SK-N-SH (cell line): ENCODE results near the gene PTPN20. TPM values are rescaled to one million over a fixed set of nuclear protein-coding genes. Genes with fewer than 3 reads are reported as not detected.

Experiments
- CTCF ChIA-PET: fragments of 300-600, 350-600 bp; formaldehyde crosslinking; extraction: SDS; loops from one replicate; lab custom pipeline; 2021; lab: Yijun Ruan, JAX
- POLR2A ChIA-PET: fragments of 350-600 bp; sonication (Branson Sonifier 250); formaldehyde crosslinking; extraction: SDS; loops from one replicate; lab custom pipeline; 2020; ENCODE audit warnings: antibody characterized with exemption, inconsistent platforms; lab: Yijun Ruan, JAX
- DNase-seq: peaks from one replicate; pipeline ENCODE4 v3.0.0; 2012
- H2AFZ ChIP-seq: fragments of 200-600 bp; sonication (generic); 2 replicates; pipeline ENCODE4 v1.8.1; 2016; ENCODE audit warnings: antibody characterized with exemption, mild to moderate bottlenecking, low read depth
- H3F3A ChIP-seq: fragments of 200-600 bp; sonication (generic); replicated peaks from 2 replicates; pipeline ENCODE3; 2016; ENCODE audit warnings: antibody characterized with exemption, mild to moderate bottlenecking; ENCODE audit not compliant: insufficient read depth
- H3K27ac ChIP-seq, 2 experiments: fragments of 200-500 bp in 1 of 2; fragments of 200-600 bp in 1 of 2; sonication (Bioruptor generic) in 1 of 2; sonication (generic), shearing (Covaris generic) in 1 of 2; 2 replicates each; pipeline versions ENCODE4 v1.5.1 to v1.6.1; 2014 to 2016; ENCODE audit warnings: low read depth in 2 of 2, inconsistent platforms in 1 of 2, low read length in 1 of 2, mild to moderate bottlenecking in 1 of 2, mixed read lengths in 1 of 2
- H3K27me3 ChIP-seq: fragments of 200-600 bp; sonication (generic), shearing (Covaris generic); 2 replicates; pipeline ENCODE4 v1.6.1; 2016; ENCODE audit warnings: mixed run types; ENCODE audit not compliant: insufficient read depth
- H3K36me3 ChIP-seq, 2 experiments: fragments of 200-500 bp in 1 of 2; fragments of 200-600 bp in 1 of 2; sonication (Bioruptor generic) in 1 of 2; sonication (generic) in 1 of 2; replicated peaks in 1 of 2; 2 replicates each; pipeline versions ENCODE3 to v1.5.1; 2014 to 2016; ENCODE audit warnings: low read length in 1 of 2, mild to moderate bottlenecking in 1 of 2; ENCODE audit not compliant: insufficient read depth in 2 of 2, control insufficient read depth in 1 of 2
- H3K4me1 ChIP-seq, 2 experiments: fragments of 200-500 bp in 1 of 2; fragments of 200-600 bp in 1 of 2; sonication (Bioruptor generic) in 1 of 2; sonication (generic), shearing (Covaris generic) in 1 of 2; 2 replicates each; pipeline versions ENCODE4 v1.5.1 to v1.6.1; 2014 to 2016; ENCODE audit warnings: low read depth in 1 of 2, low read length in 1 of 2, mixed run types in 1 of 2; ENCODE audit not compliant: insufficient read depth in 2 of 2, control insufficient read depth in 1 of 2
- H3K4me2 ChIP-seq: fragments of 200-600 bp; sonication (generic), shearing (Covaris generic); 2 replicates; pipeline ENCODE4 v1.6.1; 2017; ENCODE audit warnings: mixed run types
- H3K4me3 ChIP-seq, 2 experiments: fragments of 200-500 bp in 1 of 2; fragments of 200-600 bp in 1 of 2; sonication (Bioruptor generic) in 1 of 2; sonication (generic), shearing (Covaris generic) in 1 of 2; 2 replicates each; pipeline versions ENCODE4 v1.5.1 to v1.8.1; 2014 to 2016; ENCODE audit warnings: low read depth in 2 of 2, inconsistent platforms in 1 of 2, low read length in 1 of 2, mild to moderate bottlenecking in 1 of 2, mixed read lengths in 1 of 2, moderate library complexity in 1 of 2
- H3K79me2 ChIP-seq: fragments of 200-600 bp; sonication (generic); 2 replicates; pipeline ENCODE4 v1.8.1; 2017; ENCODE audit warnings: mild to moderate bottlenecking; ENCODE audit not compliant: insufficient read depth
- H3K9ac ChIP-seq: fragments of 200-600 bp; sonication (generic); 2 replicates; pipeline ENCODE4 v1.6.1; 2017; ENCODE audit warnings: mixed run types
- H3K9me2 ChIP-seq: fragments of 200-600 bp; sonication (generic); 2 replicates; pipeline ENCODE4 v1.6.1; 2017; ENCODE audit warnings: mixed run types
- H3K9me3 ChIP-seq: fragments of 200-600 bp; sonication (generic); 2 replicates; pipeline ENCODE4 v1.6.1; 2017; ENCODE audit warnings: mixed run types, mild to moderate bottlenecking, moderate library complexity
- H4K20me1 ChIP-seq: fragments of 200-600 bp; sonication (generic); 2 replicates; pipeline ENCODE4 v1.6.1; 2017; ENCODE audit warnings: mild to moderate bottlenecking, mixed run types; ENCODE audit not compliant: insufficient read depth
- CHD2 ChIP-seq: fragments of 150-350 bp; IDR thresholded peaks from 2 replicates; pipeline ENCODE4 v1.6.1; 2018; ENCODE audit warnings: low read length; ENCODE audit not compliant: partially characterized antibody
- ELF1 ChIP-seq: IDR thresholded peaks from 2 replicates; pipeline ENCODE4 v1.4.0; 2012
- EZH2phosphoT487 ChIP-seq: fragments of 200-600 bp; sonication (generic); IDR thresholded peaks from 2 replicates; pipeline ENCODE4 v1.6.1; 2017; ENCODE audit warnings: low read depth, mixed run types, mild to moderate bottlenecking, antibody characterized with exemption, moderate library complexity, borderline replicate concordance
- FOSL2 ChIP-seq: IDR thresholded peaks from 2 replicates; pipeline ENCODE4 v1.4.0; 2012; ENCODE audit warnings: low read depth, mild to moderate bottlenecking, moderate library complexity, borderline replicate concordance
- FOXM1 ChIP-seq: IDR thresholded peaks from 2 replicates; pipeline ENCODE4 v1.4.0; 2012; ENCODE audit warnings: low read depth, mild to moderate bottlenecking
- GABPA ChIP-seq: IDR thresholded peaks from 2 replicates; pipeline ENCODE4 v1.4.0; 2012; ENCODE audit warnings: low read depth, mild to moderate bottlenecking
- GATA2 ChIP-seq: sonication (generic); formaldehyde crosslinking; IDR thresholded peaks from 2 replicates; pipeline ENCODE4 v1.5.0; 2020; ENCODE audit warnings: mild to moderate bottlenecking, missing genetic modification reagents
- JUND ChIP-seq: IDR thresholded peaks from 2 replicates; pipeline ENCODE4 v1.4.0; 2012
- MAX ChIP-seq: IDR thresholded peaks from 2 replicates; pipeline ENCODE4 v1.4.0; 2012; ENCODE audit warnings: low read depth
- NRF1 ChIP-seq: IDR thresholded peaks from 2 replicates; pipeline ENCODE4 v1.6.1; 2012; ENCODE audit warnings: low read depth, mild to moderate bottlenecking, low read length
- PBX3 ChIP-seq: IDR thresholded peaks from 2 replicates; pipeline ENCODE4; 2012
- RAD21 ChIP-seq: IDR thresholded peaks from 2 replicates; pipeline ENCODE4 v1.6.1; 2012; ENCODE audit warnings: mild to moderate bottlenecking, low read length
- RCOR1 ChIP-seq: fragments of 150-350 bp; IDR thresholded peaks from 2 replicates; pipeline ENCODE4 v1.6.1; 2017; ENCODE audit warnings: antibody characterized with exemption, low read length
- RXRA ChIP-seq: IDR thresholded peaks from 2 replicates; pipeline ENCODE4 v1.4.0; 2012; ENCODE audit warnings: low read depth, mild to moderate bottlenecking, borderline replicate concordance
- SIN3A ChIP-seq: IDR thresholded peaks from 2 replicates; pipeline ENCODE4 v1.6.1; 2012; ENCODE audit warnings: low read depth, mild to moderate bottlenecking, low read length, moderate library complexity, borderline replicate concordance
- TCF12 ChIP-seq: IDR thresholded peaks from 2 replicates; pipeline ENCODE4 v1.4.0; 2012
- TEAD4 ChIP-seq: IDR thresholded peaks from 2 replicates; pipeline ENCODE4 v1.4.0; 2012; ENCODE audit warnings: mild to moderate bottlenecking, borderline replicate concordance; ENCODE audit not compliant: insufficient read depth
- USF1 ChIP-seq: IDR thresholded peaks from 2 replicates; pipeline ENCODE4 v1.4.0; 2012; ENCODE audit warnings: low read depth, borderline replicate concordance
- YY1 ChIP-seq: IDR thresholded peaks from 2 replicates; pipeline ENCODE4 v1.4.0; 2012; ENCODE audit warnings: low read depth, mild to moderate bottlenecking
- whole genome bisulfite sequencing: methylation state at CpG from one replicate; pipeline ENCODE4 v1.1.6; 2017; ENCODE audit warnings: low lambda C conversion rate; 5-methylcytosine and 5-hydroxymethylcytosine counted together
- polyA plus RNA-seq, 3 experiments: library from polyadenylated mRNA; depleted of rRNA; stranded (reverse); fragments of >200 nt; gene quantifications; 2 replicates each; pipeline ENCODE4 v1.2.3, GENCODE V29; 2012
- TF ChIP-seq, protein P1 (sequence below): fragments of 200-600 bp; sonication (generic); IDR thresholded peaks from 2 replicates; pipeline ENCODE4 v1.6.1; 2017; ENCODE audit warnings: antibody characterized with exemption, mild to moderate bottlenecking, moderate library complexity

The PTPN20 gene
- polyA plus RNA-seq, 1 of the 3 experiments (the other 2 are of a cell fraction), result 0.36 TPM

- no peak overlapping the region for H2AFZ ChIP-seq
- no peaks in the 10 kb centered on the region for H3K9me2 ChIP-seq
- ChIA-PET POLR2A (interaction anchor here (0.8 to 1.1 kb wide), 2 partner anchors 21 to 254 kb away, joined by 3 to 4 read pairs; partner anchors contain the start of gene GDF10), CTCF (interaction anchor here (0.6 to 10.5 kb wide), 7 partner anchors 11 to 295 kb away, joined by 3 to 100 read pairs (median 6); no protein-coding TSS in a partner anchor)
- no peak overlapping the region for H3K4me2 ChIP-seq
- WGBS, result 40% methylated on average over 5 of the region's 8 CpGs
- H3F3A ChIP-seq, result no peaks in the 10 kb centered on the region
- TF ChIP-seq NRF1 (no peak), PBX3 (no peak), ELF1 (no peak), YY1 (no peak), FOSL2 (no peak), USF1 (no peak), RCOR1 (no peak)
- H3K9me3 ChIP-seq, result no peaks in the 10 kb centered on the region
- H3K27me3 ChIP-seq, result no peaks in the 10 kb centered on the region; the same call in 1 of the 2 replicates
- no peak overlapping the region for H3K9ac ChIP-seq
- no peak for DNase-seq
- no peaks in the 10 kb centered on the region for H3K36me3 ChIP-seq
- H3K4me1 ChIP-seq, result peaks cover 0 to 71% of the 10 kb centered on the region in 2 experiments; a peak in 1 of 4 replicates
- H3K79me2 ChIP-seq, result no peaks in the 10 kb centered on the region
- H3K27ac ChIP-seq, result peak overlapping the region in 1 of 2 experiments; percentile 88; a peak in 1 of 4 replicates
- no peaks in the 10 kb centered on the region for H4K20me1 ChIP-seq
- H3K4me3 ChIP-seq, result no peak overlapping the region
Observed at GRCh38 chr10:47045331-47045861, 134.2 kb downstream of the PTPN20 start.

DNA sequence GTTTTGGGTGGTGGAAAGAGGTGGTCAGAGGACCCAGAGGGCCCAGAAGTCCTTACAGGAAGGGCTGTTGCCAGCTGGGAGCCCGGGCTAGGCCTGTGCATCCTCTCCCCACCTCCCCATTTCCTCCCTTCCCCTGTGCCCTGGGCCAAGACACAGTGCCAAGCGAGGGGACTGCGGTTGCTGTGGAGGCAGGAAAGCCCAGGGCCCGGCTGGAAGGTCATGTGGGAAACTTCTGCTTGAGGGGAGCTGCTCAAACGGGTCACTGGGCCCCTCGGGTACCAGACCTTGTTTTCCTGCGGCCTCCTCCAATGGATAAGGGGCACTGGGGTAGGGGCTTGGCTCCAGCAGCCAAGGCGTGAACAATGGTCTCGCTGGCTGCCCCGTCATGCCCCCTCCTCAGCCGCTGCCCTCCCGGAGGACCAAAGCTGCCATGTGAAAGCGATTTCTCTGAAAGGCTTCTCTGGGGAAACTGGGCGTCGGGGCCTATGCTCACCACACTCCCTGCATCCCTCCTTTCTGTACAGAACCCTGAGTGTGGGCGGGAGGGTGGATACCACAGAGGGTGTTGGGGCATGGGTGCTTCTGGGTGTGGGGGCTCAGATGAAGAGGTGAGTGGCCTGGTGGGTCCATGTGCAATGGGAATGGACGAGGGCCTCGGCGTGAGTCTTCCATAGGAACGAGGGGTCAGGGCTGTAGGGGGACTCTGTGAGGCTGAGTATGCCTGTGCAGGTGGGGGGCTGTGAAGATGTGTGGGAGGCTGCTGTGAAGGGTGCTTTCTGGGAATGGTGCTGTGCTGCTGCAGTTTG is 135.3 kb downstream of the PTPN20 start:
- no peaks in the 10 kb centered on the region for H3F3A ChIP-seq
- POLR2A ChIA-PET, result interaction anchor here (0.9 kb wide), 1 partner anchor 12 kb away, joined by 3 read pairs; no protein-coding TSS in a partner anchor
- no peak overlapping the region for H3K9ac ChIP-seq
- H3K4me1 ChIP-seq, result peaks cover 0 to 72% of the 10 kb centered on the region in 2 experiments; a peak in 1 of 4 replicates
- no peaks in the 10 kb centered on the region for H3K27me3 ChIP-seq
- TF ChIP-seq JUND (no peak), RXRA (no peak), GATA2 (CRISPR knock-in tag) (no peak), RAD21 (no peak), TEAD4 (no peak), EZH2phosphoT487 (no peak), SIN3A (no peak), GABPA (no peak), TCF12 (no peak), CHD2 (no peak), FOXM1 (no peak), MAX (no peak), FOSL2 (no peak), NRF1 (no peak)
- TF ChIP-seq, protein P1, sequence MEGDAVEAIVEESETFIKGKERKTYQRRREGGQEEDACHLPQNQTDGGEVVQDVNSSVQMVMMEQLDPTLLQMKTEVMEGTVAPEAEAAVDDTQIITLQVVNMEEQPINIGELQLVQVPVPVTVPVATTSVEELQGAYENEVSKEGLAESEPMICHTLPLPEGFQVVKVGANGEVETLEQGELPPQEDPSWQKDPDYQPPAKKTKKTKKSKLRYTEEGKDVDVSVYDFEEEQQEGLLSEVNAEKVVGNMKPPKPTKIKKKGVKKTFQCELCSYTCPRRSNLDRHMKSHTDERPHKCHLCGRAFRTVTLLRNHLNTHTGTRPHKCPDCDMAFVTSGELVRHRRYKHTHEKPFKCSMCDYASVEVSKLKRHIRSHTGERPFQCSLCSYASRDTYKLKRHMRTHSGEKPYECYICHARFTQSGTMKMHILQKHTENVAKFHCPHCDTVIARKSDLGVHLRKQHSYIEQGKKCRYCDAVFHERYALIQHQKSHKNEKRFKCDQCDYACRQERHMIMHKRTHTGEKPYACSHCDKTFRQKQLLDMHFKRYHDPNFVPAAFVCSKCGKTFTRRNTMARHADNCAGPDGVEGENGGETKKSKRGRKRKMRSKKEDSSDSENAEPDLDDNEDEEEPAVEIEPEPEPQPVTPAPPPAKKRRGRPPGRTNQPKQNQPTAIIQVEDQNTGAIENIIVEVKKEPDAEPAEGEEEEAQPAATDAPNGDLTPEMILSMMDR, result no peak
- H3K27ac ChIP-seq, result peak overlapping the region in 1 of 2 experiments; percentile 88; a peak in 1 of 4 replicates
- no peak for DNase-seq
- CTCF ChIA-PET, result interaction anchor here (1.0 to 10.5 kb wide), 11 partner anchors 9 to 294 kb away, joined by 3 to 100 read pairs (median 6); no protein-coding TSS in a partner anchor
- H4K20me1 ChIP-seq, result no peaks in the 10 kb centered on the region
- WGBS, result 43% methylated on average over 15 of the region's 20 CpGs
- no peaks in the 10 kb centered on the region for H3K36me3 ChIP-seq
- no peaks in the 10 kb centered on the region for H3K79me2 ChIP-seq
- H3K4me2 ChIP-seq, result no peak overlapping the region
- no peaks in the 10 kb centered on the region for H3K9me3 ChIP-seq
- no peak overlapping the region for H2AFZ ChIP-seq
- no peaks in the 10 kb centered on the region for H3K9me2 ChIP-seq
- no peak overlapping the region for H3K4me3 ChIP-seq
